GM21528 (cell line): Measurements from ENCODE around the gene OR5AR1.
"Not testable (repeated sequence)": the region's sequence is repeated elsewhere in the genome, so short reads cannot be mapped to it uniquely, and the experiment has no call there.

Source experiments
- ATAC-seq: cut with Tn5 transposase; IDR thresholded peaks from one replicate; pipeline ENCODE4 v1.9.1; 2021; ENCODE audit warnings: mild to moderate bottlenecking, moderate library complexity; ENCODE audit not compliant: unreplicated experiment, low FRiP score

OR5AR1 gene

DNA sequence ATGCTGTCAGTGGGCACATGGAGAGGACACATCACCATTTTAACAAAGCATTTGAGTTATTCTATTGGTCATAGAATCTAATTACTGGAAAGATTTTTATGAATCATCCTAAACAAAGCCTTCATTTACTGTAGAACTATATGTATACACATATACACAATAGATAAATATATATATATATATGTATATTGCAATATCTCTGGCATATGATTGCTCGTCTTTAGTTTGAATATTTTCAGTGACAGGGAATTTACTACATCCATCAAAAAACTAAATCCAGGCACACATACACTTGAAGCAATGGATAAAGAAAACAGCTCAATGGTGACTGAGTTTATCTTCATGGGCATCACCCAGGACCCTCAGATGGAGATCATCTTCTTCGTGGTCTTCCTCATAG lies at the start of gene OR5AR1:
Gene OR5AR1 (plus strand): TSS at position 301 of the 400 bp plus-strand sequence. CDS start 0 bp downstream, at position 301.
- ATAC-seq = no peak

DNA sequence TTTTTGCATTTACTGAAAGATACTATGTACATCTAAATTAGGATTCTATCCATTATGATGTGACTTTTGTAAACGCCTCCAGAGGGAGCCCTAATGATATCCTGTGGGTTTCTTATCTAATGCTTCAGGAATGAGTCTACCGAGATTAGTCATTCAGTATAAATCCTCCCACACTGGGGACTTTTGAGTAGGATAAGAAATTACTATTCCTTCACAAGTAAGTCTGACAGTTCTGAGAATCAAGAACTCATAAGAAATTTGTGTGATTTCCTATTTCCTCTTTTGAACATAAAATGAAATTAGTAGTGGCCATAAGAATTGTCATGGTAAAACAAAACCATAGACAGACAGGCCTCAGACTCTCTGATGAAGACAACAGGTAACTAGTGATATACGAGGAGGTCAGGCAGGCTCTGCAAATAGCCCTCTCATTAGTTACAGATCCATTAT lies 38.8 kb upstream of the OR5AR1 start:
- no peak for ATAC-seq

DNA sequence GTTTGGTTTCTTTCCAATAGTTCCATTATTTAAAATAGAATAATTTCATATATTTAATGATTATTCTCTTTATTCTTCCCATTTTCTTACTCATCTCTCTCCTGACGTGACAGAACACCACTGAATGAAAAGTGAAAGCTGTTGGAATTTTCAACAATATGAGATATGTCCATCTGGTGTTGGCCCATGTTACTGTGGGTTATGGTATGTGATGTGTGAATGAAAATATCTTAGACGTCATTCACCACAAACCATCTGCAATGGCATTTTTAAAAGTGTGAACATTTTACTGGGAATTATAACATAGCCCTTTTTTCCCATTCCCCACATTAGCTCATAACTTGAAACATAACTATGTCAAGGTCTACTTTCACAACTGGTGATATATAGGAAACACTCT lies 37.5 kb upstream of the OR5AR1 start:
- no peak for ATAC-seq

GRCh38 chr11:56632329-56632728 lies 31.2 kb upstream of the OR5AR1 start:
- no peak for ATAC-seq

DNA sequence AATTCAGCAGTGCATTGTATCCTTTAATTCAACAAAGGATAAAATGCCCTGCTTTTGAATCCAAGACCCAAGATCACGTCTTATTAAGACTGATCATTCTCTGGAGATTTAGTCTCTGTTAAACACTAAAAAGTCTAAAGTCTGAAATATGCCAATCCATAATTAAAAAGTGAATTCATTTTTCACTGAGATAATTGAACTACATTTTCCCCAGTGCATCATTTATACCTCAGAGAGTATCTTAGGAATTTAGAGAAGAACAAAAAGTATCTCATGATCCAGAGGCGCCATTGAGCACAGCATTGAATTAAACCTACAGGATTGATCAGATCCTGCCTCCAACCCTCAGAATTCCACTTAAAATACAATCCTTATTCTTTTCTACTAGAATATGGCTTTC lies 26.6 kb upstream of the OR5AR1 start:
- ATAC-seq = no peak

- no peak for ATAC-seq
Observed at GRCh38 chr11:56637500-56637899, 26.0 kb upstream of the OR5AR1 start.

DNA sequence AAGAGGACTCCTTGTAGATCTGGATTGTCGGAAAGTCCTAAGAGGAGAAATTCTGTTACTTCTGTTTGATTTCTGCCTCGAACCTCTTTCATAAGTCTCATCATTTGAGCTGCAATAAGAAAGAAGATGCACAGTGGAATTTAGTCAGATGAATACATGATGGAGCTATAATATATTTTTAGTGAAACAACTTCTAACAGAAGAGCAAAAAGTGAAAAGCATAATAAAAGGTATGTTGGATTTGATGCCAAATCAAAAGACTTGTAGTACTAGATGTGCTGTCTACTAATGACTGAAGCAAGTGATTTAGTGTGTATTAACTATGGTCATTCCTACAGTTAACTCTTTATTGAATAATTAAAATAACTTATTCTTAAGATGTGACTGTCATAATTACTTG lies 21.1 kb upstream of the OR5AR1 start, which contains the start of gene OR5AP2:
Gene OR5AP2 (minus strand): TSS at position 101 of the 400 bp plus-strand sequence. CDS start 0 bp downstream, at position 101.
- ATAC-seq = no peak

GRCh38 chr11:56659755-56660154 lies 3.7 kb upstream of the OR5AR1 start:
- no peak for ATAC-seq

DNA sequence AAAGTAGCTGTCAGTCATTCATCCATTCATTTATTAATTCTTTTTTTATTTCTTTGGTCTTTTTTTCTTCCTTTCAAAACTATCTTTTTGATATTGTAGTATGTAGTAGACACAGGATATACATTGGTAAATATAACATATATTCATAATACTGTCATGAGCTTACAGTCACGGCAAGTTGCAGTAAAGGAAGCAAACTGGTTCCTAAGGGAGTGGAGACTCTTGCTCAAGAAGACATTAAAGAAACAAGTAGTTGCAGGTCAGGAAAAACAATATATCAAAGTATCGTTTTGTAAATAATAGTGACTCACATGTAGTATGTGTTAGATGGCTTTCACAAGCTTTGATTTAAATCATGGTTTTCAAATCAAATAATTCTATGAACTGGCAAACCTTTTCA lies 7.5 kb downstream of the OR5AR1 start:
- ATAC-seq = no peak

- ATAC-seq = no peak
Observed at GRCh38 chr11:56688554-56689100, 25.1 kb downstream of the OR5AR1 start.

DNA sequence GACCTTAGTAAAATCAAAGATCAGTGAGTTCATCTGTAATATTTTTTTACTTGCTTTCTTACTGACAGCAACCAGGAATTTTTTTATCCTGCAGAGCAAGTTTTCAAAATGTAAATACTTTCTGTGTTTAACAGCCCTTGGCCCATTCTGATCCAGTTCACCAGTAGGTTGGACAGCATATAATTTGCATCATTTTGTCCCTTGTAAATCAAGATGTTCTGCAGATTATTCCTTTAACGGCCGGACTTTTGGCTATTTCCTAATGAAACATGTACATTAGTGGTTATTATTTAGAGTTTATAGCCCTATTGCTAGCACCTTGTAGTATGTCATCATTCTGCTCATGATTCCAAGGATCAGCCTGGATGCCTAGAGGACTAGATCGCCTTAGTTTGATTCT lies 27.7 kb downstream of the OR5AR1 start:
- not testable (repeated sequence) for ATAC-seq

- no peak for ATAC-seq
Observed at GRCh38 chr11:56693428-56693827, 29.9 kb downstream of the OR5AR1 start.

GRCh38 chr11:56698795-56699194 lies 35.3 kb downstream of the OR5AR1 start, which contains the start of gene OR9G1:
TSS of gene OR9G1 (plus strand) at chr11:56699095. CDS start at chr11:56700388, 1,293 bp downstream.
- ATAC-seq = no peak

DNA sequence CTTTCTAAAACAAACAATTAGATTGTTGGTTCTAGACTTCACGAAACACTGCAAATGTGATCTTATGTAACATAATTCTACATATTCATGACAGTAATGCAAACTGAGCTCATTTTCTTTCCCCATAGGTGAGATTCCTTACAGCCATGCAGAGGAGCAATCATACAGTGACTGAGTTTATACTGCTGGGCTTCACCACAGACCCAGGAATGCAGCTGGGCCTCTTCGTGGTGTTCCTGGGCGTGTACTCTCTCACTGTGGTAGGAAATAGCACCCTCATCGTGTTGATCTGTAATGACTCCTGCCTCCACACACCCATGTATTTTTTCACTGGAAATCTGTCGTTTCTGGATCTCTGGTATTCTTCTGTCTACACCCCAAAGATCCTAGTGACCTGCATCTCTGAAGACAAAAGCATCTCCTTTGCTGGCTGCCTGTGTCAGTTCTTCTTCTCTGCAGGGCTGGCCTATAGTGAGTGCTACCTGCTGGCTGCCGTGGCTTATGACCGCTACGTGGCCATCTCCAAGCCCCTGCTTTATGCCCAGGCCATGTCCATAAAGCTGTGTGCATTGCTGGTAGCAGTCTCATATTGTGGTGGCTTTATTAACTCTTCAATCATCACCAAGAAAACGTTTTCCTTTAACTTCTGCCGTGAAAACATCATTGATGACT lies 36.9 kb downstream of the OR5AR1 start:
- no peak for ATAC-seq

- no peak for ATAC-seq
Observed at GRCh38 chr11:56700914-56701485, 37.5 kb downstream of the OR5AR1 start.

- no peak for ATAC-seq
Observed at GRCh38 chr11:56705784-56706396, 42.4 kb downstream of the OR5AR1 start.

GRCh38 chr11:56706486-56706885 lies 43.0 kb downstream of the OR5AR1 start:
- ATAC-seq = no peak

DNA sequence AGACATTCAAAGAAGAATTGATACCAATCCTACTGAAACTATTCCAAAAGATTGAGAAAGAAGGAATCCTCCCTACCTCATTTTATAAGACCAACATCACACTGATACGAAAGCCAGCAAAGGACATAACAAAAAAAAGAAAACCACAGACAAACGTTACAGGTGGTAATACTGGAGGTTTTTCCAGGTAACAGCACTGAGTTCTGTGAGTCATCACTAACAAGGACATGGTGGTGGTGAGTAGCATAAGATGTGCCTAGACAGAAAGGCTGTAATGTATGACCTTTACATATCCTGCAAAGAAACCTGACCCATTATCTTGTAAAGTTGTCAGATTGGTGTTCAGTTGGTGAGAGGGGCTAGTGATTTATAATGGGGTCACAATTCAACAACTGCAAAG lies 50.7 kb downstream of the OR5AR1 start:
- no peak for ATAC-seq
